GM21515 (cell line): ENCODE results near the gene GCNT1.
"Not testable (repeated sequence)": the region's sequence is repeated elsewhere in the genome, so short reads cannot be mapped to it uniquely, and the experiment has no call there.

Experiments
- ATAC-seq: cut with Tn5 transposase; IDR thresholded peaks from one replicate; pipeline ENCODE4 v1.9.1; 2021; ENCODE audit not compliant: unreplicated experiment

GCNT1 gene

GRCh38 chr9:76441551-76442322 is 17.2 kb upstream of the GCNT1 start:
- ATAC-seq, result peak; percentile 53

GRCh38 chr9:76443887-76444286 is 15.1 kb upstream of the GCNT1 start:
- no peak for ATAC-seq

GRCh38 chr9:76444322-76444929 is 14.6 kb upstream of the GCNT1 start:
- no peak for ATAC-seq

- ATAC-seq, result no peak
Measured at GRCh38 chr9:76445976-76446375, 13.0 kb upstream of the GCNT1 start.

- ATAC-seq, result no peak
Measured at GRCh38 chr9:76448501-76448900, 10.5 kb upstream of the GCNT1 start.

GRCh38 chr9:76451234-76451633 is 7.7 kb upstream of the GCNT1 start:
- no peak for ATAC-seq

- ATAC-seq, result no peak
Measured at GRCh38 chr9:76452839-76453238, 6.1 kb upstream of the GCNT1 start.

- ATAC-seq, result no peak
Measured at GRCh38 chr9:76453785-76454184, 5.2 kb upstream of the GCNT1 start.

- ATAC-seq, result no peak
Measured at GRCh38 chr9:76454311-76454710, 4.7 kb upstream of the GCNT1 start.

- ATAC-seq, result no peak
Measured at GRCh38 chr9:76456202-76456926, 2.6 kb upstream of the GCNT1 start.

GRCh38 chr9:76459694-76460635 is 983 bp downstream of the GCNT1 start:
- no peak for ATAC-seq

GRCh38 chr9:76462126-76462525 is 3.1 kb downstream of the GCNT1 start:
- no peak for ATAC-seq

- no peak for ATAC-seq
Measured at GRCh38 chr9:76463211-76463610, 4.2 kb downstream of the GCNT1 start.

- no peak for ATAC-seq
Measured at GRCh38 chr9:76464706-76465105, 5.7 kb downstream of the GCNT1 start.

GRCh38 chr9:76465442-76466298 is 6.7 kb downstream of the GCNT1 start:
- no peak for ATAC-seq

- no peak for ATAC-seq
Measured at GRCh38 chr9:76466299-76466605, 7.3 kb downstream of the GCNT1 start.

GRCh38 chr9:76474419-76474818 is 15.4 kb downstream of the GCNT1 start:
- no peak for ATAC-seq

GRCh38 chr9:76475686-76476085 is 16.7 kb downstream of the GCNT1 start:
- no peak for ATAC-seq

- not testable (repeated sequence) for ATAC-seq
Measured at GRCh38 chr9:76477818-76478217, 18.8 kb downstream of the GCNT1 start.

- no peak for ATAC-seq
Measured at GRCh38 chr9:76478226-76478625, 19.2 kb downstream of the GCNT1 start.
